Left renal cortex interstitium (tissue), 4 donors: Measurements from ENCODE around the gene PPP3CA. TPM values are rescaled to one million over a fixed set of nuclear protein-coding genes. Genes with fewer than 3 reads are reported as not detected.
"Not testable (repeated sequence)": the region's sequence is repeated elsewhere in the genome, so short reads cannot be mapped to it uniquely, and the experiment has no call there.

Experiments
- DNase-seq, 4 donors: peaks; one replicate each; pipeline ENCODE4 v3.0.0-alpha.2; 2013; ENCODE audit warnings: low read depth in 4 of 4, low spot score in 2 of 4, missing footprints in 1 of 4
- polyA plus RNA-seq, 4 donors: library from polyadenylated mRNA; unstranded; fragments of 120-200 nt; gene quantifications; one replicate each; pipeline ENCODE4 v1.2.1, GENCODE V29; 2013; ENCODE audit not compliant: insufficient read length in 4 of 4

The PPP3CA gene
- polyA plus RNA-seq, 4 donors, result 38.4 to 47.5 (median 41.0) TPM

DNA sequence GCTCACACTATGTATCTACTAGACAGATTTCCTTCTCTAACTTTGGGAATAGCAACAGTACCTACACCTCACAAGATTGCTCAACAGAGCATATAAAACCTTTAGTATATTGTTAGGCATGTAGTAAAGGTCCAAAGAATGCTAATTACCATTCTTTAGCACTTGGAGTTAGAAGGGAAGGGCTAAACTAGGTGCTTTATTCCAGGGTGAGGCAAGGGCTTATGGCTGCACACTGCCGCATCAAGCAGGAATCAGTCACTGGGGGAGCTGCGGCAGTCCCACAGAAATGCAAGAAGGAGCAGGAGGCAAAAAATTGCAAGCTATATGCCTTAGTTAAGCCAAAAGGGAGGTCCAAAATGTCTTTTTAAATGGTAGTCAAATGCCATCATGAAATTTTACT lies 162.7 kb downstream of the PPP3CA start:
- DNase-seq, result no peak

DNA sequence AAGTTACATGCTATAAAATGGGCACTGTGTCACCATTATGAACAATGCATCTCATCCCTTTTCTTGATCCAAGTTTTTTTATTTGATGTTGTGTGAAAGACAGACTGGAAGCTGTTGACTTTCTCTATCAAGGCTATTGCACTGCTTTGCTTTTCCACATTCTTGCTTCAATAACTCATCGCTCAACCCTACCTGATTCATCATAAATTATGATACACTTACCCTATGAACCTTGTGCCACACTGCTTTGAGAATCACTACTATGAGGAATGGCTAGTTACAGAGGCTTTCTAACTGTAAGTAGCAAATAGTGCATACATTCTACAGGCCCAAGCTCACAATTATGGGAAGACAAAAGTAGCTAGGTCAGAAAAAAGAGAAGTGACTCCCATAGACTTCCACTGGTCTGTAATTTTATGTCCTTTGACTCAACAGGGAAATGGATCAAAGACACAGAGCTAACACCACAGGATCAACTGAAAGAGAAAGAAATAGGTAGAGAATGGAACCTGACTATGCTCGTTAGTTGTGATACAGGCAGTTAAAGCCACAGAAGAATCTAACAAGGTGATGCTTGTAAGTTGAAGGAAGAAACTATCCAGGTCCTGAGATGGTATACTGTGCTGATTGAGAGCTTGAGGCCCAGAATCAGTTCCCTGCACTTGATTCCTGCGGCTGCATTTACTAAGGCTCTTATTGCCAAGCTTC lies 163.5 kb downstream of the PPP3CA start:
- DNase-seq, result no peak

DNA sequence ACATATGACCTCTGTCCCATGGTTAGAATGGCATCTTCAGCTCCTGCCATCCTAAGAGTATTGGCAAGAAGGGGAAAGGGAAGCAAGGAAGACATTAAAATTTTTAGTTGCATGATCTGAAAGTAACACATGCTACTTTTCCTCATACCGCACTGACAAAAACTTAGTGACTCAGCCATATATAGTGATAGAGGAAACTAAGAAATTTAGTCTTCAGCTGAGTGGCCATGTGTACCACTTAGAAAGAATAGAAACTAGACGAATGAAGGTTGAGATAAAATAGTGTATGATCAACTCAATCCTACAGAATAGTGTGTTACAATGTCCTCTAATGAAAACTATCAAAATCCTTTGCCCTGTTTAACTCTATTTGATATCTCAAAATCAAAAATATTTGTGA lies 164.1 kb downstream of the PPP3CA start:
- DNase-seq, result no peak

DNA sequence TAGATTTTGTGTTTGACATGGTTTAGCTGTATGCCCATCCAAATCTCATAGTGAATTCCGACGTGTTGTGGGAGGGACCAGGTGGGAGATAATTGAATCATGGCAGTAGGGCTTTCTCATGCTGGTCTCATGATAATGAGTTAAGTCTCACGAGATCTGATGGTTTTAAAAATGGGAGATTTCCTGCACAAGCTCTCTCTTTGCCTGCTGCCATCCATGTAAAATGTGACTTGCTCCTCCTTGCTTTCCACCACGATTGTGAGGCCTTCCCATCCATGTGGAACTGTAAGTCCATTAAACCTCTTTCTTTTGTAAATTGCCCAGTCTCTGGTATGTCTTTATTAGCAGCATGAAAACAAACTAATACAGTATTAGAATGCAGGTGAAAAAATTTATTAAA lies 164.6 kb downstream of the PPP3CA start:
- not testable (repeated sequence) for DNase-seq

DNA sequence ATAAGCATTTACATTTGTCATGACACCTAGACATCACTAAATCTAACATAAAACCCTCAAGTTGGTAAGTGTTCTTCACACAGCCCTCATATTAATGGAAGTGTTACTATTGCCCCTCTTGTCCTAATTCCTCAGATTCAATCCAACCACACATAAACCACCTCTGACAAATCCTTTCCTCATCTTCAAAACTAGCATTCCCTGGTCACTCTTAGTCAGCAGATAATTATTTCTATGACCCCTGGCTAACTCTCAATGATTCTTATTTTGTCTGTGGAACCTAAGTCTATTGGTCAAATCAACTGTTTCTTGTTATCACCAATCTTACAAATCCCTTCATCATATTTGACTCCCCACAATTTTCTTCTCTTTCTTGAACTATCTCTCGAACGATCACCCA lies 168.6 kb downstream of the PPP3CA start:
- DNase-seq, result no peak

DNA sequence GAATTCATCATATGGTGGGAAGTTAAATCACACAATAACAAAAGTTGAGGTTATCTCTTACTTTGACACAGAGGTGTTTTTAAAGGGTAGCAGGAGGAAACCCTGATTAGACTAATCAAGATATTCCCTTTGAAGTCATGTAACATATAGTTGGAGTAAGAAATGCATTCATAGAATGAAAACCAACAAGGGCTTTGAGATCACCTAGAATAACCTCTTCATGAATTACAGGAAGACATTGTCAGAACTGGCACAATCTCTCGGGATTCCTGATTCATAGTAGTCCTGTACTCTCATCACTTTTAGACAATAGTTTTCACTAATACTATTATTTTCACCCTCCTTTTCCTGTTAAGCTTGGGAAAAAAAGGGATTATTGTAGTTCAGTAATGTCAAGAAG lies 170.2 kb downstream of the PPP3CA start:
- no peak for DNase-seq

DNA sequence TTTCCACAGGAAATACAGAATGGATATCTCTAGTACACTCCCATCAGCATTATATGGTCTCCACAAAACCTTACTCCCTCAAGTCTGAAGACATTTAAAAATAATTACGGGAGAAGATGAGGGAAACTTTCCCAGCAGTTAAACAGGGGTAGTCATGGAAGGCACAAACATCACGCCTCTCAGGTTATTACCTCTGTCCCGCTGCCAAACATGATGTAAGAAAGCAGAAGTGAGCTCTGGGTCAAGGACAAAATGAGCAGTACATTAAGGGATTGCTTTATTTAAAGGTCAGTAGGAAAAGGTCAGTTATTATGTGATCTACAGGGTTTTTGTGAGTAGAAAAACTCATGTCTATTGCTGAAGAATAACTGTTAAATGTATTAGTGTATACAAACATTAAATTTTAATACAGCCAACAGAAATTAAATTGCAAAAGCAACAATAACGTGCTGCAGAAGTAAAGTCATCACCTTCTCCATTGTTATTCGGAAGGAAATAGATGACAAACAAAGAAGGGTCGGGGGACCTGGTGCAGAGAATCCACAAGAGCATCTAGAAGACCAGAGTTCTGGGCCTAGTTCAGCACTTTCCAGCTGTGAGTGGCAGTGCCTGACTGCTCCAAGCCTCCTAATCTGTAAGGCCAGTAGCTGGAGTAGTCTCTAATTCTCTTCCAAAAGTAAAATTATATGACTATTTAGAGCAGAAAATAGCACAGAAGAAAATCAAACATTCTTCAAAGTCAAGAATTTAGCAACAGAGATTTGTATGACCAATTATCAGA lies 171.2 kb downstream of the PPP3CA start:
- DNase-seq, result no peak

DNA sequence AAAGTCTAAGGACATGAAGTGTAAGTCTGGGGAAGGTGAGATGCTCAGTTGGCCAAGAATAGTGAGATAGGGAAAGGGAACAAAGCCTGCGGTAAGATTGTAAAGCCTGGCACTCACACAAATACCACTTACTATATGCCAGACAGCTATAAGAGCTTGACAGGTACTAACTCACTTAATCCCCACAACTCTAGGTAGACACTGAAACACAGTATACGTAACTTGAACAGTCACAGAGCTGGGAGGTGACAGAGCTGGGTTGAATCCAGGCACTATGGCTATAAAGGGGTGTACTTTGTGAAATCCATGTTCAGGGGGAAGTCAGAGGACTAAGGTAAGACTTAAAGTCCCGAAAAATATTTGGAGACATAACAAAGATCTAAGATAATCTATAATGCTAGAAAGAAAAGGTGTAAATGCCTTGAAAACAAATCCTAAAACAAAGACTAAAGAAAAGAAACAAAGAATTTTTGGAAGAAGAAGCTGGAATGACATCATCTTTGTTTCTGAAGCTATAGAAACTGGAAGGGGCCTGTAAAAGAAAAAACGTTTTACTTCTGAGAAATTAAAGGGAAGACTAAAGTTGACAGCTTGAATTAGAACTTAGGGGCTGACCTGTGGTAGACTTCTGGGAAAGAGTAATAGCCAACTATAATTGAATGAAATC lies 172.5 kb downstream of the PPP3CA start:
- no peak for DNase-seq

DNA sequence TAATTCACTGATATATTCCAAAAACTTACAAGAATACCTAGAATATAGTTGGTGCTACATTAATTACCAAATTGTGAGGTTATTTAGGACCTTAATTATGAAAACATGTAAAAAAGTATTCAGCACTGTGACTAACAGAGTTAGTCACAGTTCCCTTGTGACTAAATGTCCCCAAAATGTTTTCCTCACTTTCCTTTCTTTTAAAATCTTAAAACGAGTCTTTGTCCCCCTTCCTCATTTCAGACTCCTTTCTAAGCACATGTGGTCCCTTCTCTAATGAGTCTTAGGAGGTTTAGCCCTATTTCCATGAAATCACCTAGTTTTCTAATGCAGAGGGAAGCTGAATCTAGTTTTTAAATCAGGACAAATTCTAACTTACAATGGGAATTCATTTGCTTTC lies 175.0 kb downstream of the PPP3CA start:
- no peak for DNase-seq

DNA sequence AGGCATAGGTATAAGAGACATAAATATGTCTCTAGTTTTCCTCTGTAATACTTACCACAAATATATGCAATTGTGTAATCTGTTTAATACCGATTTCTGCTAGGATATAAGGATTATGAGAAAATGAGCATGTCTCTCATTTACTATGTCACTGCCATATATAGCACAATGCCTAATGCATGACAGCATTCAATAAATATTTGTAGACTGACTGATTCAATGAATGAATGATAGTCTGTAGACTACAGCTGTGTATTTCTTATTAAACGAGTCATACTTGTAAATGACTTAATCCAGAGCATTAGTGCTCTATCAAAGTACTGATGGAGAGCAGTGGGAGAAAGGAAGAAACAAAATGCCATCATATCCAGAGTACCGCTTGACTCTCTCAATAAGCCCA lies 175.6 kb downstream of the PPP3CA start:
- no peak for DNase-seq

DNA sequence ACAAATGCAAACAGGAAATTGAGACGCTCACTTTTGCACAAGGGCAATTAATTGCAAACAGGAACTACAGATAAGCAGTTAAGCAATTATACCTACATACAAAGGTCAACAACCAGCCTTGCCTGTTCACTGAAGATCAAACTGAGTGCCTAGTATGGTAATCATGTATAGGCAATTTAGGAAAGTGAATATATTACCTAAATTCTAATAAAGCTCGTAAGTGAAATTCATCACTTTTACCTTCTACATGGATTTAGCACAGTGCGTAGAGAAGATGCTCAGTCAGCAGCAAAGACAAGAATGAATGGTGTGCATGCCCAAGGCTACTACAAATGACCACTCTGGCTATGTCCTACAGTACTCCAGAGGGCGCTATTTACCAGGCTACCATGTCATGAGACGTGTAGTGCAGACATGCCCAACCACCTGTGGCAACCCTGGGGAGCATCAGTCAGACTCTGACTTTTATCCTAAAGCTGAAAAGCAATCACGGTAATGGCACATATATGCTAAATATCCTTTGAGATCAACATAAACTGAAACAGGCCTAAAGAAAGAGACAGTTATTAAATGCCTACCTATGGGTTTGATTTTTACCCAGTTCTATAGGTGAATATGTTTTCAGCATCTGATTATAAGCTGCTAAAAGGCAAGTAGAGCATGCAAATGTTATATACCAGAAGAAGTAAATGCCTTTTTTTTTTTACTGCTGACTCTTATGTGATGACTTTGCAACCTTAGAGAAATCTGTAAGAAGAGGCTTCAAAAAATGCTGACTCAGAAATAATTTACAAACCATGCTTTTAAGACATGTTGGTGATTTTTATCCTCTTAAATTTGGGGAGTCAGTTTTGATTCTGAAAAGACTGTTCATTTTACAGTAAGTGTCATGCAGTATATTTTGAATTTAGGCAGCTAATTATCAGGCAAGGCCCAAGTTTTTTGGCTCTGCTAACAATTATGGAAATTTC lies 178.0 kb downstream of the PPP3CA start:
- peak in 2 of 4 donors; percentile 27 to 48 for DNase-seq

DNA sequence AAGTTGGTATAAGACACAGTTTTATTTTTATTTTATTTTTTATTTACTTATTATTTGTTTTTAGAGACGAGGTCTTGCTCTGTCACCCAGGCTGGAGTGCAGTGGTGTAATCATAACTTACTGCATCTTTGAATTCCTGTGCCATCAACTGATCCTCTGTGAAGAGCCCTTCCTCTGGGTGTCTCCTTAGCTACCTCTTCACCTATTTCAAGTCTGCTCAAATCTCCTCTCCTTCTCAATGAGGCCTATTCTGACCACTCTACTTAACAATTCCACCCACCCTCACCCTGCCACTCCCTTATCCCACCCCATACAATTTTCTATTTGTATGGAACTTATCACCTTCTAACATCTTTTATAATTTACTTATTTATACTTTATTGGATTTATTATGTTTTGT lies 183.4 kb downstream of the PPP3CA start:
- DNase-seq, result no peak

DNA sequence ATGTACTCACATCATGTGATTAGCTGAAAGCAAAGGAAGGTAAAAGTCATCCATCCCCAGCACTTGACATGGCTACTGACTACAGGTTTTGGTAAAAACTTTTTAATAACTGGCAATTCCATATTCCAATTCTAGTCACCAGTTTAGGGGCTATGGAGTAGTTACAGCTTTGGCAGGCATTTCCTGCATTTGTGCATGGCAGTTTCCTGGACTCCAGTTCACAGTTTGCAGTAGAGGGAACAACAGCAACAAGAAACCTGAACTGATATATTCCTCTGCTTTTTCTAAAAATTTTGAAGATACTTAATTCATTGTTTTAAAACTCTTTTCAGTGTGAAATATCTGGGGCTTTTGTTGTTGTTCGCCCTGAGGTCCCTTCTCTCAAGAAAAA lies 184.3 kb downstream of the PPP3CA start:
- DNase-seq, result no peak

DNA sequence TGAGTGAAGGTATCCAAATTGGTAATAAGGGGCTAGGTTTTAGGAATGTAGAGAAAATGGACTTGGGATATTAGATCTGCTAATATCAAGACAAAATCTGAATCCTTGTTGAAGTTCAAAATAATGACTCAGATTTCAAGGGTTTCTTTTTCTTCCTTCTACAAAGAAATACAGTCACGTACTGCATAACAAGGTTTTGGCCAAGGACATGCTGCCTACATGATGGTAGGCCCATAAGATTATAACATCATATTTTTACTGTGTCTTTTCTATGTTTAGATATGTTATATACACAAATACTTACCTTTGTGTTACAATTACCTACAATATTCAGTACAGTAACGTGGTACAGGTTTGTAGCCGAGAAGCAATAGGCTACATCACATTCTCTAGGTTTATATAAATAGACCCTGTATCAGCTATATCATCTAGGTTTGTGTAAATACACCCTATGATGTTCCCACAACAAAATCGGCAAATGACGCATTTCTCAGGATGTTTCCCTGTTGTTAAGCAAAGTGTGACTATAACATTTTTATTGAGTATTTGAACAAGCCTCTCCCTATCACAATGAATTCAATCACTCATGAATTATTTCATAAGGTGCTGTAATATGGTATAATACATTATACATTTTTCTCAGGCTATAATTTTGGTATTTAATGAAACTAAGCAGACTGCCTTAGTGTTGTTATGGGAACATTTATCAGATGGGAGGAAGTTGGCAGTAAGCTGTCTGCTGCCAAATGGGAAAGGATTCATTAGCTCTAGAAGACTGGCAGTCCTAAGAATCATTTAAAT lies 186.3 kb downstream of the PPP3CA start:
- DNase-seq, result no peak

DNA sequence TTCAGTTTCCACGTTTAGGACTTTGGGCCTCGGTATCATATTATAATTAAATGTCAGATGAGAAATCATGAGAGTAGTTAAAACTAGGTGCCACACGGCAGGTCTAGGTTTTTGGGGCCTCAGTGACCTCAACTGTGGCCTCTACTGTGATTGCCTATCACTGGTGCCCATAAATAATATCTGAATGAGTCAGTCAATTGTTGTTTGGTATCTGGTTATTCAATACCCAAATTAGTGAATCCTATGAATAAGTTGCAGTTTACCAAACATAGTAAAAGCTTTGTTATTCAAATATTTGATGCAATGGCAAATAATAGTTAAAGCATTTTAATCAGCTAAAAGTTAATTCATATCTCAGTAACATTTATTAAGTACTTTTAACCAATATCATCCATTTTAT lies 188.8 kb downstream of the PPP3CA start:
- DNase-seq, result no peak

DNA sequence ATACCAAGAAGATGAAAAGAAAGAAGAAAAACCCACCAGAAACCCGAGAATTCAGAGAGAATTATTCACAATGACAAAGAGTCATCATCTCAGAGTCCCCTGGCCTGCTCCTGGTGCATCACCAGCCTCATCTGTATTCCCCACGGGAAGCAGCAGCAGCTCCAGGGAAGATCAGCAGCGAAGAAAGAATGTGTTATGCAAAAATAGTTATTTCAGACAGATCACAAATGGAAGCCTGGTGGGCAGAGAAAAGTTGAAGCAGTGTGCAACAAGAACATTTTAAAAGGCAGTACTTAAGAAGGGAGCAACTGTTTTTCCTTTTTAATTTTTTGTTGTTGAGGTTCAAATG lies 189.2 kb downstream of the PPP3CA start:
- DNase-seq, result no peak

DNA sequence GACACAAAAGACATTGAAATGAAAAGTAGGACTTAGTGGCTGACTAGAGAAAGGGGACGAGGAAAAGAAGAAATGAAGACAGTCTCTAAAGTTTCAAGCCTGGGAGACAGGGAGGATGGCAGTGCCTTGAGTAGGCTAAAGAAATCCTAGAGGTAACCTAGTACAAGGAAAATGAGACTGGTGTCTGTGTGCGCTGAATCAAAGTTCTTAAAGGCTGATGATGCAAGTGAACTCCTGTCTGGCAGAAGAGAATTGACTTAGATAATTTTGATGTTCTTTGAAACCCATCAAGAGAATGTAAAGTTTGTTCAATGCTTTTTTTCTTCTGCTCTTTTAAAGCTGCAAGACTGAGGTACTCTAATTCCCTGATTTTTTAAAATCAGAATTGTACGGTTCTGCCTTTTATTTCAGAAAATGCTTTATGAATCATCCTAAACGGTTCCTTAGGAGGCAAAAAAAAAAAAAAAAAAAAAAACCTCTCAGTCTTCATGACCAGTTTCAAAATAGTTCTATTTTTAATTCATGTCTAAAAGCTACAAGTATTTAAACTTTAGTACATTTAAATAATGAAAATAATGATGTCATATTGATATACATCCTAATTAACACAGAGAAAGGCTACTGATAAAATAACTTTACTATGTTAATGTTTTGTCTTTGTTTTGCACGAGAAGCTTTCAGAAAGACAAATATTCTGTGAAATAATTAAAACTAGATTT lies 189.8 kb downstream of the PPP3CA start:
- DNase-seq, result no peak

DNA sequence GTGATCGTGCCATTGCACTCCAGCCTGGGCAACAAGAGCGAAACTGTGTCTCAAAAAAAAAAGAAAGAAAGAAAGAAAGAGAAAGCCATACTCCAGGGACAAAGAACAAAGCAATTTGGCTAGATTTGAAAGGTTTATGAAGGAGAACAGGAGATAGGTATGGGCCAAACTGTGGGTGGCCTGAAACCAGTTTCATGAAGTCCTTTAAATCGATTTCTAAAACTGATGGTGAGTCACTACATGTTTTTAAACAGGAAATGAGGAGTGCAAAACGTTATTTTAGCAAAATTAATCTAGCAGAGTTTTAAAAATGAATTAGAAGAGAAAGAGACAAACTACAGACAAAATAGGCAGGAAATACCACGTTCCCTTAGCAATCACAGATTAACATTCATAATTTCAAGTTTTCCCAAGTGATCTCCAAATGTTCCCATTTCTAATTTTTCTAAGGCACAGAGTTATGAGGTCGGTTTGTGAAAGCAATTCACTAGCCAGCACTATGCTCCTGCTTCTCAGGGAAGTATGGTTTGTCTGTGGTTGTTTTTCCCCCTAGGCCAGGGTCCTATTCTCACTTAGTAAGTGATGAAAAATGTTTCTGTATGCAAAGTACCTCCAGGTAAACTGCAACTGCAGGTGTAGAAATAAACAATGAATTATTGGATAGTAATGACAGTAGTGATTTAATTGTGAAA lies 190.6 kb downstream of the PPP3CA start:
- DNase-seq, result no peak

DNA sequence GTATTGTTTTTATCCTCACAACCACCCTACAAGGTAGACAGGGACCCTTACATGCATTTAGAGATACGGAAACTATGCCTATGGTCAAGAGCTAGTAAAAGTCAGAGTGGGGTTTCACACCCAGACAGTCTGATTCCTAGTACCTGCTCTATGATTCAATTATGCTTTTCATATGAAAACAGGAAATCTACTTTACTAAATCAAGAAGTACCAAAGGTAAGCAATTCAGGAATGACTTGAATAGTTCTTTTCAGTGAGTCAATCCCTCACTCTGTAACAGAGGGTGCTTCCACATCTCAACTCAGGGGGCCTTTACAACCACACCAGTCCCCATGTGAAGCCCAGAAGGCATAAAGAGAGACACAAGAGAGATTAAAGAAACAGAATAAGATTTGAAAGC lies 191.4 kb downstream of the PPP3CA start:
- no peak for DNase-seq
